ENCODE data around the gene CHRNA5. TPM values are rescaled to one million over a fixed set of nuclear protein-coding genes. Genes with fewer than 3 reads are reported as not detected.

The CHRNA5 gene
- total RNA-seq, 1 donor from 2014 or later, result 13.7 TPM

DNA sequence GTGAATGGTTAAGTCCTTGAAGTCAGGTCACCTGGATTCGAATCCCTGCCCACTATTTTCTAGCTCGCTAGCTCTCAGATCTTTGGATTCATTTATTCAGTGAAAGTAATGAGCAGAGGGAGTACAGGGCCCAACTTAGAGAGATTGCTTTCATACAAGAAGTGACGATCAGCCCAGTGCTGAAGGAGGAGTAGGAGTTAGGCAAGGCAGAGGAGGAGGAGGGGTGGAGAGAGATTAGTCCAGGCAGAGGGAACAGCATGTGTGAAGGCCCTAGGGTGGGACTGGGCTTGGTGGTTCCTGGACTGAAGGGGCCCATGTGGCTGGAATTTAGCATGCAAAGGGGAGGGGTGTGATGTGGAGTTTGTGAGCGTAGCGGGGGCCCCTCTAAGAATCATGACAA is 3.8 kb upstream of the CHRNA5 start:
- no peaks in the 10 kb centered on the region for H3K27me3 ChIP-seq (ENCODE audit: control insufficient read depth, insufficient read depth, low read length)
- TF ChIP-seq, protein P1, sequence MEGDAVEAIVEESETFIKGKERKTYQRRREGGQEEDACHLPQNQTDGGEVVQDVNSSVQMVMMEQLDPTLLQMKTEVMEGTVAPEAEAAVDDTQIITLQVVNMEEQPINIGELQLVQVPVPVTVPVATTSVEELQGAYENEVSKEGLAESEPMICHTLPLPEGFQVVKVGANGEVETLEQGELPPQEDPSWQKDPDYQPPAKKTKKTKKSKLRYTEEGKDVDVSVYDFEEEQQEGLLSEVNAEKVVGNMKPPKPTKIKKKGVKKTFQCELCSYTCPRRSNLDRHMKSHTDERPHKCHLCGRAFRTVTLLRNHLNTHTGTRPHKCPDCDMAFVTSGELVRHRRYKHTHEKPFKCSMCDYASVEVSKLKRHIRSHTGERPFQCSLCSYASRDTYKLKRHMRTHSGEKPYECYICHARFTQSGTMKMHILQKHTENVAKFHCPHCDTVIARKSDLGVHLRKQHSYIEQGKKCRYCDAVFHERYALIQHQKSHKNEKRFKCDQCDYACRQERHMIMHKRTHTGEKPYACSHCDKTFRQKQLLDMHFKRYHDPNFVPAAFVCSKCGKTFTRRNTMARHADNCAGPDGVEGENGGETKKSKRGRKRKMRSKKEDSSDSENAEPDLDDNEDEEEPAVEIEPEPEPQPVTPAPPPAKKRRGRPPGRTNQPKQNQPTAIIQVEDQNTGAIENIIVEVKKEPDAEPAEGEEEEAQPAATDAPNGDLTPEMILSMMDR (IDR thresholded peaks at IDR 0.05; ENCODE audit: insufficient read depth, low read length, poor library complexity, severe bottlenecking), result no peak
- H3K4me3 ChIP-seq (ENCODE audit: low read depth, low read length), result no peak overlapping the region
- H3K36me3 ChIP-seq (ENCODE audit: control insufficient read depth, insufficient read depth, low read length), result no peaks in the 10 kb centered on the region
- no peak for DNase-seq (ENCODE audit: low read depth)

DNA sequence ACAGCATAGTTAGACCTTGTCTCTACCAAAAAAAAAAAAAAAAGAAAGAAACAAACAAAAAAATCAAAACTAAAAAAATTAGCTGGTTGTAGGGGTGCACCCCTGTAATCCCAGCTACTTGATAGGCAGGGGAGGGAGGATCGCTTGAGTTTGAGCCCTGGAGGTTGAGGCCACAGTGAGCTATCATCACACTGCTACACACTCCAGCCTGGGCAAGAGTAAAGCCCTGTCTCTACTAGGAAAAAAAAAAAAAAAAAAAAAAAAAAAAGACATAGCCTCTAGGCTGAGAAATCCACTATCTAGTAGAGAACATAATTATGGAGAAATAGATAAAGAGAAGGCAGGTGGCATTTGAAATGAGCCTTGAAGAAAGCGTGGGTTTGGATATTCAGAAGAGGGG is 2.2 kb upstream of the CHRNA5 start:
- Histone ChIP-seq H3K27me3 (ENCODE audit: control insufficient read depth, insufficient read depth, low read length) (no peaks in the 10 kb centered on the region), H3K36me3 (ENCODE audit: control insufficient read depth, insufficient read depth, low read length) (no peaks in the 10 kb centered on the region), H3K4me3 (ENCODE audit: low read depth, low read length) (no peak overlapping the region)
- TF ChIP-seq, protein P1 (IDR thresholded peaks at IDR 0.05; ENCODE audit: insufficient read depth, low read length, poor library complexity, severe bottlenecking), result no peak
- no peak for DNase-seq (ENCODE audit: low read depth)

GRCh38 chr15:78564743-78565096 is 600 bp upstream of the CHRNA5 start:
- TF ChIP-seq, protein P1 (IDR thresholded peaks at IDR 0.05; ENCODE audit: insufficient read depth, low read length, poor library complexity, severe bottlenecking), result no peak
- no peak for DNase-seq (ENCODE audit: low read depth)
- no peaks in the 10 kb centered on the region for H3K27me3 ChIP-seq (ENCODE audit: control insufficient read depth, insufficient read depth, low read length)
- no peaks in the 10 kb centered on the region for H3K36me3 ChIP-seq (ENCODE audit: control insufficient read depth, insufficient read depth, low read length)
- H3K4me3 ChIP-seq (ENCODE audit: low read depth, low read length), result no peak overlapping the region

DNA sequence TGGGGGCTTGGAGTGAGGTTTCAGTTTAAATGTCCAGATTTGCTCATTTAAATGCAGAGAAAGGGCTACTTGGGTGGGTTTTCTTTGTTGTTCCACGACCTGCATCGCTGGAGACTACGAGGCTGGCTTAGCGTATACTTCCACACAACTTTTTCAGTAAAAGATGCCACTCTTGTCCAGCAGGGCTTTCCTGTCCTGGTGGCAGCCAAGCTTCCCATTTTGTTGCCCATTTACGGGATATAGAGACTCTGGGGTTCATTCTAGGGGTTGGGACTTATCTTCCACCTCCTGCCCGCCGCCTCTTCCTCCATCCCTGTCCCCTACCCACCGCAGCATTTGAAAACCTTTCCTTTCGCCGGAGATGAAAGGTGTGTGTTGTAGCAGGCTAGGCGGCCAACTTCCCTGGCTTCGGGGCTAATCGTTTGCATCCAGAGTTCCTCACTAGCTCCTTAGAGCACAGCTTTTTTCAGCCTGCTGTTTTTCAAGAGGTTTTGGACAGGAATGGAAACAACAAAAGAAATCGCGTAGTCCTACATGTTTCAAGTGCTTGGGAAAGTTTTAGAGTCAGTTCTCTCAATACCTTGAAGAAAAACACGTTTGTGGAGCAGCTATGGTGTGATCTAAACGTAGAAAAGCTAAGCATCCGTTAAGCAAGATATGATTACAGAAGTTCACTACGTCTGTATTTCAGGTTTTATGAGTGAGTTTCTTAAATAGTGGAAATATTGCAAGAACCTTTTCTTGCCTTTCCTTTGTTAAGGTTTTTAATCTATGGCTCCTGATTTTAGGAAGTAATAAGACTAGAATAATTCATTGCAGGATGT is 843 bp downstream of the CHRNA5 start:
- Histone ChIP-seq H3K36me3 (ENCODE audit: control insufficient read depth, insufficient read depth, low read length) (no peaks in the 10 kb centered on the region), H3K27me3 (ENCODE audit: control insufficient read depth, insufficient read depth, low read length) (no peaks in the 10 kb centered on the region), H3K4me3 (ENCODE audit: low read depth, low read length) (peak overlapping the region; percentile 50)
- TF ChIP-seq, protein P1 (IDR thresholded peaks at IDR 0.05; ENCODE audit: insufficient read depth, low read length, poor library complexity, severe bottlenecking), result peak; percentile 17
- DNase-seq (ENCODE audit: low read depth), result no peak

GRCh38 chr15:78567531-78567930 is 2.2 kb downstream of the CHRNA5 start:
- Histone ChIP-seq H3K36me3 (ENCODE audit: control insufficient read depth, insufficient read depth, low read length) (no peaks in the 10 kb centered on the region), H3K27me3 (ENCODE audit: control insufficient read depth, insufficient read depth, low read length) (no peaks in the 10 kb centered on the region), H3K4me3 (ENCODE audit: low read depth, low read length) (no peak overlapping the region)
- TF ChIP-seq, protein P1 (IDR thresholded peaks at IDR 0.05; ENCODE audit: insufficient read depth, low read length, poor library complexity, severe bottlenecking), result no peak
- no peak for DNase-seq (ENCODE audit: low read depth)

GRCh38 chr15:78570710-78571109 is 5.4 kb downstream of the CHRNA5 start:
- TF ChIP-seq, protein P1 (IDR thresholded peaks at IDR 0.05; ENCODE audit: insufficient read depth, low read length, poor library complexity, severe bottlenecking), result no peak
- H3K27me3 ChIP-seq (ENCODE audit: control insufficient read depth, insufficient read depth, low read length), result no peaks in the 10 kb centered on the region
- no peak for DNase-seq (ENCODE audit: low read depth)
- no peak overlapping the region for H3K4me3 ChIP-seq (ENCODE audit: low read depth, low read length)
- H3K36me3 ChIP-seq (ENCODE audit: control insufficient read depth, insufficient read depth, low read length), result no peaks in the 10 kb centered on the region

Data from kidney epithelial cell (primary cell).